Heart right ventricle (tissue), 16 donors: ENCODE results near the gene FRMPD2. TPM values are rescaled to one million over a fixed set of nuclear protein-coding genes. Genes with fewer than 3 reads are reported as not detected.

Experiments
- ATAC-seq, 8 donors: fragments of 200-7000 bp; cut with Tn5 transposase; one replicate each; pipeline ENCODE4 v1.9.1; 2020; ENCODE audit warnings: mild to moderate bottlenecking in 8 of 8, moderate library complexity in 8 of 8, moderate number of reproducible peaks in 1 of 8
- DNase-seq, 2 donors: peaks; one replicate each; pipeline ENCODE4 v3.0.0-alpha.2; 2020
- H3K27ac ChIP-seq, 10 donors: fragments of 200-600 bp; sonication (generic) in 2 of 10; one replicate each; pipeline versions ENCODE4 v1.5.0 to v1.8.0; 2020 to 2022; ENCODE audit warnings: mild to moderate bottlenecking in 3 of 10
- H3K27me3 ChIP-seq, 7 donors: fragments of 200-600 bp; one replicate each; pipeline ENCODE4 v1.8.0; 2021 to 2022; ENCODE audit warnings: mild to moderate bottlenecking in 2 of 7
- H3K36me3 ChIP-seq, 9 donors: fragments of 200-600 bp; sonication (generic) in 1 of 9; one replicate each; pipeline versions ENCODE4 v1.5.0 to v1.8.0; 2020 to 2022; ENCODE audit warnings: mild to moderate bottlenecking in 2 of 9
- H3K4me1 ChIP-seq, 9 donors: fragments of 200-600 bp; sonication (generic) in 1 of 9; one replicate each; pipeline versions ENCODE4 v1.5.0 to v1.8.0; 2020 to 2022; ENCODE audit warnings: mild to moderate bottlenecking in 4 of 9
- H3K4me3 ChIP-seq, 10 donors: fragments of 200-600 bp; sonication (generic) in 2 of 10; one replicate each; pipeline versions ENCODE4 v1.5.0 to v1.8.0; 2020 to 2022; ENCODE audit warnings: mild to moderate bottlenecking in 7 of 10, moderate library complexity in 2 of 10
- H3K9me3 ChIP-seq, 11 donors: fragments of 200-600 bp in 10 of 11; sonication (generic) in 2 of 11; one replicate each; pipeline versions ENCODE4 v1.5.0 to v1.8.0; 2013 to 2022; ENCODE audit warnings: mild to moderate bottlenecking in 2 of 11, control low read depth in 1 of 11, moderate library complexity in 1 of 11
- WGBS, 2 donors: extraction: QIAGEN DNeasy Blood & Tissue Kit; methylation state at CpG; one replicate each; pipeline ENCODE4 v1.1.7; 2013; ENCODE audit warnings: inconsistent platforms in 1 of 2; 5-methylcytosine and 5-hydroxymethylcytosine counted together
- intact Hi-C, 10 donors: fragments of 100-400 bp; cut with DNase I; formaldehyde crosslinking; loops; one replicate each; pipeline versions ENCODE4 v1.11.1 to v1.14.2; 2022
- polyA plus RNA-seq, 2 donors: library from polyadenylated mRNA; stranded (reverse); fragments of 200-250 nt; gene quantifications; one replicate each; pipeline ENCODE4 v1.2.3, GENCODE V29; 2013
- total RNA-seq, 10 donors: library from RNA; stranded (reverse); fragmentation: NEBNext Ultra II Directional in 3 of 10; extraction: Animal tissue kit (Norgen Biotek cat#: 25700) in 3 of 10; gene quantifications; one replicate each; pipeline versions ENCODE4 v1.2.1 to v1.2.4, GENCODE V29; 2021 to 2023
- TF ChIP-seq, protein P1 (sequence below), 9 donors: fragments of 200-600 bp; sonication (generic) in 2 of 9; IDR thresholded peaks; one replicate each; pipeline versions ENCODE4 v1.5.0 to v1.8.0; 2021 to 2022; ENCODE audit warnings: antibody characterized with exemption in 9 of 9, mild to moderate bottlenecking in 5 of 9, moderate library complexity in 1 of 9
- donor health status: Arrhythmogenic right ventricular cardiomyopathy.
- donor health status: ischemic (EF 13 %, LVEDD 7.1; RV severe dilation, severe dysfunction).
- donor health status: healthy with polysubstance abuse.
- donor health status: DM: no; HTN: yes; CAD: no.
- donor health status: DM: no; HTN: no; CAD: no.
- donor health status: ischemic (EF 25% LVEDD 6.9; RV normal size, moderate dysfunction).
- donor health status: ischemic (EF 25% LVEDD 5.7; RV mildly dilated, moderate dysfunction).
- donor health status: healthy.
- donor health status: DM: yes; HTN: yes; CAD: no.
- donor health status: Ischemic cardiomyopathy.
- donor health status: ischemic (EF 35%, LVEDD 5.7; RV mildly dilated, moderate dysfunction).
- donor health status: nonischemic (EF 11% LVEDD 7.7; RV severe dilation, severe dysfunction).
- donor health status: DM: yes; HTN: yes; CAD: no.
- donor health status: PGD.
- donor health status: ischemic (EF 29% LVEDD 5.4; RV normal size, mild dysfunction).
- donor health status: nonischemic (EF 23%, LVEDD 6.1; RV moderate dilation, normal function).

FRMPD2 gene
- total and polyA plus RNA-seq, 12 donors, result 0.16 to 0.74 (median 0.23) TPM; not detected in 5

GRCh38 chr10:48302515-48303476, 28.3 kb upstream of the FRMPD2 start:
- Histone ChIP-seq H3K27me3 (no peaks in the 10 kb centered on the region), H3K36me3 (no peaks in the 10 kb centered on the region), H3K4me3 (no peak overlapping the region), H3K27ac (no peak overlapping the region), H3K9me3 (no peaks in the 10 kb centered on the region), H3K4me1 (peaks cover 0 to 13% (median 10%) of the 10 kb centered on the region in 9 donors)
- TF ChIP-seq, protein P1, sequence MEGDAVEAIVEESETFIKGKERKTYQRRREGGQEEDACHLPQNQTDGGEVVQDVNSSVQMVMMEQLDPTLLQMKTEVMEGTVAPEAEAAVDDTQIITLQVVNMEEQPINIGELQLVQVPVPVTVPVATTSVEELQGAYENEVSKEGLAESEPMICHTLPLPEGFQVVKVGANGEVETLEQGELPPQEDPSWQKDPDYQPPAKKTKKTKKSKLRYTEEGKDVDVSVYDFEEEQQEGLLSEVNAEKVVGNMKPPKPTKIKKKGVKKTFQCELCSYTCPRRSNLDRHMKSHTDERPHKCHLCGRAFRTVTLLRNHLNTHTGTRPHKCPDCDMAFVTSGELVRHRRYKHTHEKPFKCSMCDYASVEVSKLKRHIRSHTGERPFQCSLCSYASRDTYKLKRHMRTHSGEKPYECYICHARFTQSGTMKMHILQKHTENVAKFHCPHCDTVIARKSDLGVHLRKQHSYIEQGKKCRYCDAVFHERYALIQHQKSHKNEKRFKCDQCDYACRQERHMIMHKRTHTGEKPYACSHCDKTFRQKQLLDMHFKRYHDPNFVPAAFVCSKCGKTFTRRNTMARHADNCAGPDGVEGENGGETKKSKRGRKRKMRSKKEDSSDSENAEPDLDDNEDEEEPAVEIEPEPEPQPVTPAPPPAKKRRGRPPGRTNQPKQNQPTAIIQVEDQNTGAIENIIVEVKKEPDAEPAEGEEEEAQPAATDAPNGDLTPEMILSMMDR (IDR thresholded peaks at IDR 0.05), result no peak
- 87 to 90% methylated on average over 8 of the region's 8 CpGs for WGBS, 2 donors
- ATAC-seq, result no peak
- no peak for DNase-seq
- intact Hi-C loops, result no loop called here

DNA sequence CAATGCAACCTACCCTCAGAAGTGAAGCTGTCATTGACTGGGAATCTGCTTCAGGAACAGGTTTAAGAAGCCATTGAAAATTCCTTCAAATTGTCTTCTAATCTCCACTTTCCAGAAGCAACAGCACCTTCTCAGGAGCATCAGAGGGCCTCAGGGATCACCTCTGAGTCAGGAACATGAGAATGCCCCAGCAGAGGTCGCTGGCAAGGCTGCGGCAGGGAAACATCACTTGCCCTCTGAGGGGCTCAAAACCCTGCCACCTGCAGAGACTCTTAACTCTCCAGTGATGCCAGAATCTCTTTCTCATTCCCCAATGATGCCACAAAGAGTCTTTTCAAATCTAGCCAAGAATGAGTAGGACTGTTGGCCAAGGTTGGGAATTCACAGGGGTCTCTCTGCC, 26.1 kb upstream of the FRMPD2 start:
- WGBS, 2 donors, result 68 to 72% methylated on average over 2 of the region's 2 CpGs
- intact Hi-C loops, result no loop called here

DNA sequence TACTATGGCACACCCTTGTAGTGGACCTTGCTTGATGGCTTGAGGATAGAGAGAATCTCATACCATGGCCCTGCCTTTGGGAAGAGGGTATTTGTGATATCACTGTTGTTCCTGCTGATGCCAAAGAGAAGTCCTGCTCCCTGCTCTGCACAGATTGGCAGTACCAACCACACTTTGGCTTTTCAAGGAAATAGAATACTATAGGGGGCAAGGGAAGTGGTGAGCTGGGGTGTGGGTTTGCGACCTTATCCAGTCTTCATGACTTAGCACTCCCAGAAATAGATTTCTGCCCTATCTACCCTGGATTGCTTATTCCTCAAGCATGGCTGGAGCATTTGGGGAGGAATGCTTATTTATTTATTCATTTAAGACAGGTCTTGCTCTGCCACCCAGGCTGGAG, 25.2 kb upstream of the FRMPD2 start:
- Histone ChIP-seq H3K9me3 (no peaks in the 10 kb centered on the region), H3K4me3 (no peak overlapping the region), H3K27ac (no peak overlapping the region), H3K4me1 (no peaks in the 10 kb centered on the region), H3K27me3 (no peaks in the 10 kb centered on the region), H3K36me3 (no peaks in the 10 kb centered on the region)
- WGBS, 2 donors, result 0 to 90% methylated on average over 1 of the region's 1 CpG
- intact Hi-C loops, result no loop called here
- DNase-seq, result no peak
- TF ChIP-seq, protein P1 (IDR thresholded peaks at IDR 0.05), result no peak
- no peak for ATAC-seq

More for the DNA sequence above, 26.1 kb upstream of the FRMPD2 start:
- Histone ChIP-seq H3K36me3 (no peaks in the 10 kb centered on the region), H3K4me3 (no peak overlapping the region), H3K4me1 (no peaks in the 10 kb centered on the region), H3K27ac (no peak overlapping the region), H3K9me3 (no peaks in the 10 kb centered on the region), H3K27me3 (no peaks in the 10 kb centered on the region)
- ATAC-seq (no peak), DNase-seq (no peak)
- TF ChIP-seq, protein P1 (IDR thresholded peaks at IDR 0.05), result no peak

- intact Hi-C loops, result no loop called here
- WGBS, 2 donors, result 78 to 84% methylated on average over 7 of the region's 7 CpGs
Measured at GRCh38 chr10:48299066-48299465, 24.6 kb upstream of the FRMPD2 start.

More at GRCh38 chr10:48299066-48299465, 24.6 kb upstream of the FRMPD2 start:
- TF ChIP-seq, protein P1 (IDR thresholded peaks at IDR 0.05), result no peak
- no peaks in the 10 kb centered on the region for H3K4me1 ChIP-seq
- H3K9me3 ChIP-seq, result no peaks in the 10 kb centered on the region
- DNase-seq (no peak), ATAC-seq (no peak)
- no peaks in the 10 kb centered on the region for H3K36me3 ChIP-seq
- no peak overlapping the region for H3K27ac ChIP-seq
- no peak overlapping the region for H3K4me3 ChIP-seq
- H3K27me3 ChIP-seq, result no peaks in the 10 kb centered on the region
